NCI-H1930 (cell line): ENCODE results near the gene FBN2.
A peak's percentile ranks its signal among the peaks of the same experiment; 100 is the strongest.

Experiments used
- DNase-seq, 2 experiments: peaks; one replicate each; lab custom pipeline; 2025; lab: John Stamatoyannopoulos, UW

The FBN2 gene

DNA sequence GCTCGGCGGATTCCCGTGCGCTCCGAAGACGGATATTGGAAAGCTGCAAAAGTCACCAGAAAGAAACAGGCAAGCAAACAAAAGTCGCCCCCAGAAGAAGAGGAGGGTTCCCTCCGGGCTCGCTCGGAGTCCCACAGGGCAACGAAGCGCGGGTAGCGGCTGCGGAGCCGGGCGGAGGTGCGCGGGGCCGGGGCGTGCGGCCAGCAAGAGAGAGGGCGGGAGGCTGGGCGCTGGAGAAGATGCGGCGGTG is at the start of gene FBN2:
Gene FBN2, minus strand, starts transcription at position 246 of the 250 bp plus-strand sequence. CDS start 642 bp downstream, outside the sequence.
- DNase-seq, result no peak

DNA sequence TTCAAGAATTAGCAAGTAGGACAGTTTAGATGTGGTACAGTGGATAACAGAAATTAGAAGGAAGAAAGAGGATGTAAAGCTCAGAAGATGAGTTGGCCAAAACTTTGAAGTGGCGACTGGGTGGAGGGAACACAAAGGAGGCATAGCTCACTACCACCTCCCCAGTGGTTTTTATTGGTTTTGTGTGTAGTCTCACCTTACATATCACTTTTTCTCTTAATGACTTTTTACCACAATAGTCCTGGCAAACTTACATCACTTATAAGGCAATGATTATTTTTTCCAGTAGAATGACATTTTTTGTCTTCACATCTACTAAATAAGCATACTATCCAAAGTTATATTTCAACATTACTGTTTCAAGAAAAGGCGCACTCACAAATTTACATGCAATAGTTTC is 49.2 kb upstream of the FBN2 start:
- no peak for DNase-seq

GRCh38 chr5:128586848-128587247 is 48.8 kb upstream of the FBN2 start:
- DNase-seq, result no peak

DNA sequence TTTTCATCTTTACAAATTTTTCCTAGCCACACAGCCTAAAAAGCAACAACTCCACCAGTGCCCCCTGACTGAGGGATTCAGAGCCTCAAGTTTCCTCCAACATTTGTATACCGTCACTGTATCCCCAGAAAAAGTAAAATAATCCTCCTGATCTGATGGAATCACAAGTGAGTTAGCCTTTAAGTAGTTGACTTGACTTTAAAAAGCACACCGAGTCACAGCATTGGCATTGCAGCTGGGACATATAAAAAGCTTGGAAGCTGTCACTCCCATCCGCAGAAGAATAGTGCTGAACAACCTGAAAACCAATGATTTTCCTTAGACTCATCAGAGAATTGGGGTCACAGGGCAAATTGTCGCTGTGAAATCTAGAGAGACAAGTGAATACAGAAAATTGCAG is 41.6 kb upstream of the FBN2 start:
- no peak for DNase-seq

- DNase-seq, result no peak
Measured at GRCh38 chr5:128579093-128579492, 41.0 kb upstream of the FBN2 start.

DNA sequence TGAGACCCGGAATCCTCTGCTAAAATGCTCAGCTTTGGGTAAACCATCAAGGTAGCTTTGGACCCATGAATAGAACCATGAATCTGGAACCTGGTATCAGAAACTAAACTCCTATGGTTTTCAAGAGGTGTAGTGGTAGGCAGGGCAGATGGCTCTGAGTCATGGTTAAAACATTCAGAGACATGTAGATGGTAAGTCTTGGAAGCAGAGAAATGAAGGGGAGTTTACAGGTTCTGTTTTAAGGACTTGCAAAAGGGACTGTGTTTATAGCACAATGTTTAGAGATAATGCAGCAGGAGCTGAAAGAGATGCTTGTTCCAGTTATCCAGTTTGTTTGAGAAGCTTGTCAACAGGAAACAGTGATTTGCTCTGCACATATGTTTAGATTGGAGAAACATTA is 36.0 kb upstream of the FBN2 start:
- DNase-seq, result no peak

- DNase-seq, result no peak
Measured at GRCh38 chr5:128572930-128573319, 34.9 kb upstream of the FBN2 start.

GRCh38 chr5:128572051-128572929 is 34.2 kb upstream of the FBN2 start:
- no peak for DNase-seq

DNA sequence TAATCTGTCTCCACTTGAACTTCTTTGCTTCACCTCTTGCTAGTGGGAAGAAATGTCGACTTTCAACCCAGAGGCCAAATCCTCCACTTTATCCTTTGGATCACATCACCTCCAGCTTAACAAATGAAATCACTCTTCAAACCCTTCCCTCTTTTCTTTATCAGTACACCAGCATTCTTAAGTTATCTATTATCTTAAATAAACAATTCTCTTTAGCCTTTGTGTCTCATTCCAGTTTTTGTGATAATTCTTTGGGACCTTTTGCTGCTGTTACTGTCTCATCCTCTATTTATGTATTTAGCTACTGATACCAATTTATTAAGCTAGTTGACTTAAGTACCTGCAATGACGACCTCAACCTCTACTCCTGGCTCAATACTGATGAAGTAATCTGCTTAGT is 28.1 kb upstream of the FBN2 start:
- no peak for DNase-seq

DNA sequence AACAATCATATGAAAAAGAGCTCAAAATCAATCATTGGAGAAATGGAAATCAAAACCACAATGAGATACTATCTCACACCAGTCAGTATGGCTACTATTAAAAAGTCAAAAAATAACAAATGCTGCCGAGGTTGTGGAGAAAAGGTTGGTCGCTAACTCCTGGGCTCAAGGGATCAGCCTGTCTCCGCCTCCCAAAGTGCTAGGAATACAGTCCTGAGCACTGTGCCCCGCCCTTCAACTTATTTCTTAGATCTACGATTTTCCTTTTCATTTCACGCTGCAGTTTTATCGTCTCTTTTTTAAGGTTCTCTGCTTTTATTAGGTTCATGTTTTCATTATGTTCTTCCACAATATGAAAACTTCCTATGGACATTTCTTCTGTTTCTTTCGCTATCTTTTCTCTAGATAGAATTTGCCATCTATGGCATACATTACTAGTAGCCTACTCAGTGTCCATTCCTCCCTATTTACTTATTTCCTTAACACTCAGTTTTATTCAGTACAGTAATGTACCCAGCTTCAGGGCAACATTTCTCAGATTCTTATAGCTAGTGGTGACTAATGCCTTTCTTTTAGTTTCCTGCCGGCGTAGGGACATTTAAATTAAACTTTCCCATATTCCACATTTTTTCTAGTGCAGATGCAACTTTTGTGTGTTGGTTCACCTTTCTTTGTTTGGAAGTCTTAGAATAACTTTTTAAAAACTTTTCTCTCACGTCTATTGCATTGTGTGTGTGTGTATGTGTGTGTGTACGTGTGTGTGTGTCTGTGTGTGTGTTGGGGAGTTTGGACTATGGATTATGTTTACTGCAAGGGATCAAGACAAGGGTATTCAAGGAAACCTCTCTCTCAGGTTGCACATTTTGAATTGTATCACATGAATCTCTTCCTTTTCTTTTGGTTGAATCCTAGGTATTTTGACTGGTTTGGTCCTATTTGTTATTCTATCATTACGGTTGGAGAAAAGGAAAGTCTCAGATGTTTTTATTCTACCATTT is 21.6 kb upstream of the FBN2 start:
- DNase-seq, result no peak

- no peak for DNase-seq
Measured at GRCh38 chr5:128553747-128554146, 15.7 kb upstream of the FBN2 start.

GRCh38 chr5:128551476-128551875 is 13.4 kb upstream of the FBN2 start:
- no peak for DNase-seq

DNA sequence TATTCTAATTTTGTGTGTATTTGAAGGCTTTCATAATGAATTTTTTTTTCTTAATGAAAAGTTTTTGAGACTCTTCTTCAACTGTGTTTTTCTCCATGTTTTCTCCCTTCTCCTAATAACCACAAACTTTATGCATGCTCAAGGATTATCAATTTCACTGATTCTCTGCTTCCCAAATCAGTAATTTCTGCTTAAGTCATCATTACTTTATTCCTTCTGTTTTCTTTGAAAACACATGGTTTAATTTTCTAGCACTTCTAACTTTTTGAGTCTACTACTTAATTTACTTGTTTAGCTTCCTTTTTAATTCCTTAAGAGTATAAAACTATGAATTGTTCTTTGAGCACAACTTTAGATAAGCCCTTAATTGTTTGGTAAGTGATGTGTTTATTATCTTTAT is 11.5 kb upstream of the FBN2 start:
- no peak for DNase-seq

DNA sequence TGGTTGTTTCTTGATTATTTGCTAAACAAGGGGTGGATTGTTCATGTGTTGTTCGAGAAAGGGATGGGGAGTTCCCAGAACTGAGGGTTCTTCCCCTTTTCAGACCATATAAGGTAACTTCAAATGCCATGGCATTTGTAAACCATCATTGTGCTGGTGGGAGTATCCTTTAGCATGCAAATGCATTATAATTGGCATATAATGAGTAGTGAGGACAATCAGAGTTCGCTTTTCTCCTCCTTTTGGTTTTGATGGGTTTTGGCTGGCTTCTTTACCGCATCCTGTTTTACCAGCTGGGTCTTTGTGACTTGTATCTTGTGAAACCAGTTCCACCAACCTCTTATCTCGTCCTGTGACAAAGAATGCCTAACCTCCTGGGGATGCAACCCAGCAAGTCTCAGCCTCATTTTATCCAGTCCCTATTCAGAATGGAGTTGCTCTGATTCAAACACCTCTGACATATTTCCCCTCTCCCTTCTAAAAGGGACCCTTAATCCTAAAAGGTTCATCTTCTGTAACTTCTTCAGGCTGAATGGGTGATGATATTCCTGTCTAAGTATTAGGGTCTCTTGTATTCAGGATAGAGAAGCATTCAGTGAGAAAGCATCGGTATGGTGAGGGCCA is 8.7 kb upstream of the FBN2 start:
- no peak for DNase-seq

- DNase-seq, result no peak
Measured at GRCh38 chr5:128541385-128541784, 3.3 kb upstream of the FBN2 start.

DNA sequence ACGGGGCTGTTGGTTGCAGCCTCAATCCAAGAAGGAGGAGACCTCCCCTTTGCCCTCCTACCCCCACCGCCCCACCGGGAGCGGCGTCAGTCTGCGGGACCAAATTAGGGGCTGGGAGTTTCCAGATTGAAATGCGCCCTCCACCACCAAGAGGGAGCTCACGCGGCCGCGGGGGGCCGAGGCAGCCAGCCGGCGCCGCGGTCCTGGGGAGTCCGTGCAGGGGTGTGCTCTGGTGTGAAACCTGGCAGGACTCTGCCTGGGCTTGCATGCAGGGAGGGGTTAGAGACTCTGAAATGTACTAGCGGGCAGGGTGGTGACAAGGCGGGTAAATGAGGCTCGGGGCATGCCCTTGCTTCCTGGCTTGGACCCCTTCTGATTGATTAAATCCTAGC is 989 bp upstream of the FBN2 start:
- no peak for DNase-seq

DNA sequence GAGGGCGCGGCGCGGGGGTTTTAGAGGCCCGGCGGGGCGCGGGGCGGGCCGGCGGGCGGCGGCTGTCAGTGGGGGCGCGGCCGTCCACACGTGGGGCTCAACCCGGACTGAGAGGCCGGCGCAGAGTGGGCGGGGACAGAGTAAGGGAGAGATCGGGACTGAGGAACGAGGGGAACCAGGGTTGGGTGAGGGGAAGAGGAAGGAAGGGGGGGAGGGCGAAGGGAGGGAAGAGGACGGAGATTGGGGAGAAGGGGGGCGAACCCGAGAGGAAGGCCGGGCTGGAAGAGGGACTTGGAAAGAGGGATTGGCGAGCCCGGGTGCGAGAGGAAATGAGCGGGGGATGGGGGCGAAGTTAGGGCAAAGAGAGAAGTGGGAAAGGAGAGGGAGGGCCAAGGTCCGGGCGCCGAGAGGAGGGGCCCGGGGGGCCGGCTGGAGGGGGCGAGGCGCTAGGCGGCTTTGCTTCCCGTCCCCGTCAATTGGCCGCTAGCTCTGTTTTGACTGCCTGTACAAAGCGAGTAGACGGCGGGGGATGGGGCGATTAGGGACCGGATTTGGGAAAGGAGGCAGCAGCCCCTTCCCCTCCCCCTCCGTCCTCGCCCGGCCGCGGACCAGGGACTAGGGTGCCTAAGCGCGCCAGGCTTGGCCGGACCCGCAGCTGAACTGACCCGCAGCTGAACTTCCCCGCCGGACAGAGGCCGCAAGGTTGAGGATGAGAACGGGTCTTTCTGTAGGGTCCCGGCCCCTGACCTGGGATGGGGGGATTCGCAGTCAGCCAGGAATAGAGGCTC is 399 bp upstream of the FBN2 start:
- peak in 1 of 2 experiments; percentile 5 for DNase-seq

DNA sequence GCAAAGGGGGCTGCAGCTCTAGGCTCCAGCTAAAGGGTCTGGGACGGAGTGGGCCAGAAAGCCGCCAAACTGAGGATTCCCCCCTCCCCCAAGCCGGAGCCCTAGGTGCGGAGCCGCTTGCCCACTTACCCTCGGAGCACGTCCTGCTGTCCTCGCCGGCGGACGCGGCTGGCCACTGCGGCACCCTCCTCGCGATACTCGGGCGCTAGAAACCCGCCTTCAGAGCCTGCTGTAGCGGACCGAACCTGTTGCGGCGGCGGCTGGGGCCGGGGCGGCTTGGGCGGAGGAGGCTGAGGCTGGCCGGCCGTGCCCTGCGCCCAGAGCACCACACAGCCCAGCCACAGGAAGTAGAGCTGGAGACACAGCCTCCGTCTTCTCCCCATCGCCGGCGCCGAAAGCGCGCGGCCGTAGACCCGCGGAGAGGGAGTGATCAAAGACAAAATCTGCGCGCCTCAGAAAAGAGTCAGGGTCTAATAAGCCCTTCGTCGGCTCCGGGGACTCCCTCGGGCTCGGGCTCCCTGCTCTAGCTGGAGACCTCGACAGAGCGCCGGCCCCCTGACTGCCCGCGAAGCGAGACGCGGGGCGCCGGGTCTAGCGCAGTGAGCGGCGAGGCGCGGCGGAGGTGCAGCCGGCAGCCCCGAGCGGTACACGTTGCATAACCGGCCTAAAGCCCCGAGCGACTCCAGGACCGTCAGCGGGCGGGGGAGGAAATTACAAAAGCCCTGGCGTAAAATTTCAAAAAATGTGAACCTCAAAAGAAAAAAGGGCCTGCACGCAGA is 635 bp downstream of the FBN2 start:
- no peak for DNase-seq

DNA sequence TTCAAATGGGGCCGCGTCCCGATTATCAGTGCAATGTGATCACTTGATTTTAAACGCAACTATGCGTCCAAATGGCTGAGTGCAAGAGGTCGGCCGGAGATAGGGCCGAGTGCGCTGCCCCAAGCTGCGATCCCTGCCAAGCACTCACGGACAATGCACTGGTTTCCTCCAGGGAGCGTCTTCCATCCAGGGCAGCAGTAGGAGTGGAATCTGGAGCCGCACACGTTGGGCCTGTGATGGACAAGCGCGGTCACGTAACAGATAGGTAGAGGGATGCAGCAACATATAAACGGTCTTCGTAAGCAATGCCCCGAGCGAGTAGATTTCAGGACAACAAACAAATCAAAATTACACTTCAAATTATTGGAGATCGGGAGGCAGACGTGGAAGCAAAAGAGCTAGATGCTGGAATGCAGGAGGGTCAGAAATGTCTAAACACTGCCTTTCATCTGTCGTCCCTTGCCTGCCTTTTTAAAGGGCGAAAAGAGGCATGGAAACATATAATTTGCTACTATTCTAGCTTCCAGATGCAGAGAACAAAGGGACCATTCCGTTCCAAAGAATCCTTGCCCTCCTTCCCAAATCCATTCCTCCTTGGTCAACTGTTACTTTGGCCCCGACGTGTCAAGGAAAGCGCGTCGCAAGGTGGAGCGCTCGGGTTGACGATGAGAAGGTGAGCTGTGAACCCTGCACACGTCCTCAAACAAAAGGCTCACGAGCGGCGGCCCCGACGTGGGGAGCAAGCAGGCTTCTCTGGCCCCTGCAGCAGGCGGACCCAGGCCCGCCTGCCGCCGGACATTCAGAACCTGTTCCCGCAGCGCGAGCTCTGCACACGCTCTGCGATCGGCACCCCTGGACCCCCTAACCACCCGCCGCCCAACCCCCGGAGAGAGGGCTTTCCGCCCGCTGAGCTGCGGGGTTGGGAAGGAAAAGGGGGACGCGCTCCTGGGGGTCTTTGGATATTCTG is 1.5 kb downstream of the FBN2 start:
- no peak for DNase-seq

DNA sequence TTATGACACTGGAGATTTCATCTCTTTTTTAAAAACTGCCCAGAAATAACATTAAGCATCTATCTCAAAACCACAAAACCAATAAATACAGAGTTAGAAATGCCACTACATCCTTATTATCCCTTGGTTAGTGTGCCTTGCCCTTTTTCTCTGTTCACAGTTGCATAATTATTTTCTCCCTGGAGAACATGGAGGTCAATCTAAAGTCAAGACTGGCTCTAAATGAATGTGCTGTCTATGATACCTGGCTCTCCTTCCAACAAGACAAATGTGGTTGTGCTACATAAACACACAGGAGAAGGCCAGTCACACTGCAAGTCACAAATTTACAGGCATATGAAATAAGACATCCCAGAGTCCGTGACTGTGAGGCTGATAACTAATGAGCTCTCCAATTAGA is 2.8 kb downstream of the FBN2 start:
- no peak for DNase-seq
